ENCODE data around the gene TMF1. TPM values are rescaled to one million over a fixed set of nuclear protein-coding genes. Genes with fewer than 3 reads are reported as not detected.

The TMF1 gene
- polyA plus RNA-seq, 1 donor, result 24.9 TPM

DNA sequence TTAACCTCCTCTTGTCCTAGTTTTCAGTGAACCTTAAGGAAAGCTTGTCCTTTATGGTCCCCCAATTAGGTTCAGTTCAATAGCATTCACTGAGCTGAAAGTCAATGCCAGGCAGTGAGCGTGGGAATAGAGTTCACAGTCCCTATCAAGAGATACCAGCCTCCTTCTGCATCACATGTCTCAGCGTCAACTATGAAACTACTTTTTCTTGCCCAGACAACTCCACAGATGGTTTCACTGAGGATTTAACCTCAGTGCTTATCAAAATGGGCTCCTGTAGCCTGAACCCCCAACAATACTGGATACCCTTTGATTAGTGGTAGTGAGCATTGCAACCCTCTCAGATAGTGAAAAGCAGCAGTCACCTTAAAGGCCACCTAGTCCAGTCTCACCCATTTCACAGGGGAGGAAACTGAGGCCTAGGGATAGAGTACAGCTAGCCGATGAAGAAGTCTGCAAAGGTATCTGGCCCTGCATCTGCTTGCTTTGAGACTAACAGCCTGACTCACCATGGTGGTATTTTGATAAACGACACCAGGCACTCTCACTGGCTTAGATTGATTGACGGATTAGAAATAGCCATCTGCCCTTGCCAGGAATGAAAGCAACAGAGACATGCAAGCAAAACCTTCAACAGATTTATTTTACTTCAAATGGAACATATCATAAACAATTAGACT is 29.6 kb upstream of the TMF1 start:
- no peak for DNase-seq (ENCODE audit: low read depth)

DNA sequence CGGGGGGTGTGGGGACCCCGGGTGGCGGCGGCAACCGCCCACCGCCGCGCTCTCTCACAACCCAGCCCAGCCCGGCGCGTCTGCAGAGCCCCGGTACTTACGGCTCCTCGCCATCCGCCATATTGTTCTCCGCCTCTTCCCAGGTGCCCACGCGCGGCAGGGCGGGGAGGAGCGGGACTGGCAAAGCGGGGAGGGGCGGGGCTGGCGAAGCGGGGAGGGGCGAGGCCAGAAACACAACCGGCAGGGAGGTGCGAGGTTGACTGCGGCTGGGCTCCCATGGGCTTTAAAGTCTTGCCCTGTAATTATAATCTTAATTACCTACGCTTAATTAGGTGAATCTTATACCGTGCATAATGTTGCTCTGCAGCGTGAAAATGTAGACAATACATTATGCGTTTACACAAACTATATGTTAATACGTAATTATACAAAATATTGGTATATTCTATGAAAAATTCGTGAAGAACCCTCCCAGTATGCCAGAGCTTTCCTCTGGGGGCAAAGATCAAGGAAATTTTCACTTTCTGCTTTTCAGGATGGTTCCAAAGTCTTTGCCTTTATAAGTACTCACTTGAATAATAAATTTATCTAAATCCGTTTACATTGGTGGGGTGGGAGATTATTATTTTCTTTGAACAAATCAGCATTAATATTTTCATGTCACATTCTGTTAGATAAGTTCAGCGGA is 28.2 kb upstream of the TMF1 start, which contains the start of gene UBA3:
TSS of gene UBA3 (minus strand) at position 133 of the 688 bp plus-strand sequence. CDS start at position 121, 12 bp downstream.
- no peak for DNase-seq (ENCODE audit: low read depth)

DNA sequence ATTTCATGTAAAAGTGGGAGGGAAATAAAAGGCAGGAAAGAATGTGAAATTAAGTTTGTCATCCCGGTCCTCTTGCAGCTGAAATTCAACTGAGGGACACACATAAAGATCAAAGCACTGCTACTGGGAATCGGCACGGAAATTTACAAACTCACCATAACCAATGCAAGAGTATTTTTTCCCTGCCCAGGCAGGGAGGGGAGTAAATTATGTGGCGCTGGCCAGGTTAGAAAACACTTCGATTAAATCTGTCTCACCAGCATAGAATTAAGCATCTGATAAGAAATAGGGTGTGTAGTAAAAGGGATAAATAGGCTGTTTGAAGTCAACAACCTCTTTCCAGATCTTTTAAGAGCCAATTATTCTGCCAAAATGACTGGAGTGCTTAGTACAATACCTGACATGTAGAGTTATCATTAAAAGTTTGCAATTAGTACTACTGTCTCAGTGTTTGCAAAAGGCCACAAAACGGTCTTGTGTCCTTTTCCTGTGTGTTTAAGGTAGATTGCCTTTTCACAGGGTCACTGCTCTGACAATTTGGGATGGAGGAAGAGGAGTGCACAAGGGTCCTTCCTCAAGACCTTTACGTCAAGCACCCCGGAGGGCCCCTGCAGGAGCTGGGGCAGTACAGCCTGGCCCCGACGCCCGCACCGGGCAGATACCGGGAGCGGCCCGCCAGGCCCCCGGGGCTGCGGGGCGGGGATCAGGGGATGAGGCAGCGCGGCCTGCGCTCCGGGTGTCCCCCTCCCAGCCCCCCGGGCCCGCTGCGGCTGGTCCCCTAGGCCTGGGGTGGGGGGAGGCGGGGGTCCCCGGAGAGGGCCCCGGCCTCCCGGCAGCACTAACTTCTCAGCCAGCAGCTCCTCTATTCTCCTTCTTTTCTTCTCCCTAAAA is 27.4 kb upstream of the TMF1 start:
- DNase-seq (ENCODE audit: low read depth), result no peak

DNA sequence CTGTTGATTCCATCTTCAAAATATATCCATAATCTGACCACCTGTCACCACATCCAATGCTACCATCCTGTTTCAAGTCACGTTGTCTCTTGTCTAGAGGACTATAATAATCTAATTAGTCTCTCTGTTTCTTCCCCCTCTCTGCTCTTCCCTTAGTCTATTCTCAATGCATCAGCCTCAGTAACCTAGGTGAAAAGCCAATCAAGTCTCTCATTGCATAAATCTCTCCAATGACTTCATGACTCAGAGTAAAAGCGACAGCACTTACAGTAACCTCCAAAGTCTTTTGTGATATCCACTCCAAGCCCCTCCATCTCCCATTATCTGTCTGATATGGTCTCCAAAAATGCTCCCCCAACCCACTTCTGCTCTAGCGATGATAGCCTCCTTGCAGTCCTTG is 20.8 kb upstream of the TMF1 start:
- DNase-seq (ENCODE audit: low read depth), result no peak

DNA sequence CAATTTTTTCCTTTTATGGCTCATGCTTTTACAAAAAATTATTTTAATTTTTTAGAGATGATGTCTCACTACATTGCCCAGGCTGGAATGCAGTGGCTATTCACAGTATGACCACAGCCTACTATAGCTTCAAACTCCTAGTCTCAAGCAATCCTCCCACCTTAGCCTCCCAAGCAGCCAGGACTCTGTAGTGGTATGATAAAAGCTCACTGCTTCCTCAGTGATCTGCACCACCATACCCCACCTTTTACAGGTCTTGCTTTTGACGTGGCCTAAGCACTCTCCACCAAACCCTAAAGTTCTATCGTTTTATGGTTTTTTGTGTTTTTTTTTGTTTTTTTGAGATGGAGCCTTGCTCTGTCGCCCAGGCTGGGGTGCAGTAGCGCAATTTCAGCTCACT is 14.0 kb upstream of the TMF1 start:
- DNase-seq (ENCODE audit: low read depth), result no peak

DNA sequence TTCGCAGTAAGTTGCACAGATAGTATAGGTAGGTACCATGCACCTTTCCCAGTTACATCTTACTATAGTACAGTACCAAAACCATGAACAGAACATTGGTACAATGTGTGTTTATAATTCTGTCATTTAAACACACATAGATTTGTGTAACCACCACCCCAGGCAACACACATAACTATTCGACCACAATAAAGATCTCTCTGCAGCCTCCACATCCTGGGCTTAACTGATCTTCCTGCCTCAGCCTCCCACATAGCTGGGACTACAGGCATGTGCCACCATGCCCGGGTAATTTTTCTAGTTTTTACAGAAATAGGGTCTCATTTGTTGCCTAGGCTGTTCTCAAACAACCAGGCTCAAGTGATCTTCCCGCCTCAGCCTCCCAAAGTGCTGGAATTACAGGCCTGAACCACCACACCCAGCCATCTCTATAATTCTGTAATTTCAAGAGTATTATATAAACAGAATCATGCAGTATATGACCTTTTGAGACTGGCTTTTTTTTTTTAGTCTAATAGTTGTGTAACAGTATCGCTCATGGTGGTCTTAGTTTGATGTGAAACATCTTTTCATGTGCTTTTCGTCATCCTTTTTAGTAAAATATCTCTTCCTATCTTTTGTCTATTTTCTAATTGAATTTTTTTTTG is 13.3 kb upstream of the TMF1 start:
- no peak for DNase-seq (ENCODE audit: low read depth)

DNA sequence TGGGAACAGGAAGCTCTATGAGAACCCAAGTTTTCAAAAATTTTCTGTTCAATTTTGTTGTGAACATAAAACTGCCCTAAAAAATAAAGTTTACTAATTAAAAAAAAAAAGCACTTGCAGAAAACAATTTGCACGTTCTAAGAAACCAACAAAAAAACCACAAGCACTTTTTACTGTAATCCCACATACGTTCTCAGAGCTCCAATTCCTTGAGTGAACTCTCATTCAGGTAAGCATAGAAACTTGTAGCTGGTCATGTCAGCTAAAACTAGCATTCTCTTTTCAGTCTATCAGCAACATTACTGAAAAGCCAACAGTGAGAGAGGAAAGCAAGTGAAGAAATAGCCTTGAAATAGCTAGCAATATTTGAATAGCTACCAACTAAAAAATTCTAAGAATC is 11.5 kb upstream of the TMF1 start:
- DNase-seq (ENCODE audit: low read depth), result no peak

DNA sequence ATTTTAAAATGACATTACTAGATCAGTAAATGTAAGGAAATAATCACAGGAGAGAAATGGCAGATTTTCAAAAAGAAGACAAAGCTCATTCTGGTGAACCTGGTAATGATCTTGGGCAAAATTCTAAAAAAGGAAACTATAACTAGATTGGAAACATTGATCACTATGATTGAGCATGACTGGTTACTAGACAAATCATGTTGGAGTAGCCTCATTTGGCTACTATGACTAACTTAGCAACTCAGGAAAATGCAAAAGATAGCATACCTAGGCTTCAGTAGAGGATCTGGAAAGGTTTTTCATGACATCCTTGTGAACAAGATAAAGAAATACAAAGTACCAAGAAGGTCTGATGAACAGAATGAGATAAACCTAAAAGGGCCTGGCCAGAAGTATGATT is 7.6 kb upstream of the TMF1 start:
- DNase-seq (ENCODE audit: low read depth), result no peak

DNA sequence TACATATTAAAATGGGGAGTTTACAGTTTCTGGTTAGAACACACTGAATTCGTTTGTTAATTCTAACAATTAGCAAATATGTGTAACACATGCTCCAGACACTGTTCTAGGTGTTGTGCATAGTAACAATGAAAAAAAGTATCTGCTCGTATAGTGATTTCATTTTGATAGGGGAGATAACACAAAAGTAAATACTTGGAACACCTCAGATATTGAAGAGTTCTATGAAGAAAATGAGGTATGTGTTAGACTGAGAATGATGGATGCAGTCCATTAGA is 6.8 kb upstream of the TMF1 start:
- DNase-seq (ENCODE audit: low read depth), result no peak

DNA sequence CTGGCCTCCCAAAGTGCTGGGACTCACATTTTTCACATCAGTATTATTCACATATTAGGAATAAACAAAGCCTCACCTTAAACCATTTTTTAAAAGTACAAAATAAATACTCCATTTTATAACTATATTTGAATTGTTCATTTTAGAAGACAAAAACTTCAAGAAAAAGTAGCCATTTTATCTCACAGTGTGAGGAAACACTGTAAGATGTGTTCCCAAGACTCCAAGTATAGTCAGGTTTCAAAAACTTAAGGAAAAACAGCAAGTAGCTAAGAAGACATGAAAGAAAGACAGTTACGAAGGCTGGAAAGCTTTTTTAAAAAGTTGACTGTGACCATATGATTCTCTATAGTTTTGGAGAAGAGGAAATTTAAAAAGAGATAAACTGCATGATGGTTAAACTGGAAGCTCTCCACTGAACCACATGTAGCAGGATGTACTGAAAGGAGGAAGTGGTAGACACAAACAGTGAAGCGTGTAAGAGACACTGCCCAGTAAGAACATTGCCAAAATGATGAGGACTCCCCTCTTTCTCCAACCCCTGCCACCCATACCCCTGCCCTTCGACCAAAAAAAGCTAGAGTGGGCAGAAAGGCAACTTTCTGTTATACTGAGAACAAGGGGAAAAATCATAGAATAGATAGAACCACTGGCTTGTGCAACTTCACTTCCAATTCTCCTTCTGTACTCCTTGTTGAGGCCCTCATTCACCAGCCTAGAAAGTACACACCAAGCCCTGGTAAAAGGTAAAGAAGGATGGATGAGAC is 6.2 kb upstream of the TMF1 start:
- DNase-seq (ENCODE audit: low read depth), result no peak

DNA sequence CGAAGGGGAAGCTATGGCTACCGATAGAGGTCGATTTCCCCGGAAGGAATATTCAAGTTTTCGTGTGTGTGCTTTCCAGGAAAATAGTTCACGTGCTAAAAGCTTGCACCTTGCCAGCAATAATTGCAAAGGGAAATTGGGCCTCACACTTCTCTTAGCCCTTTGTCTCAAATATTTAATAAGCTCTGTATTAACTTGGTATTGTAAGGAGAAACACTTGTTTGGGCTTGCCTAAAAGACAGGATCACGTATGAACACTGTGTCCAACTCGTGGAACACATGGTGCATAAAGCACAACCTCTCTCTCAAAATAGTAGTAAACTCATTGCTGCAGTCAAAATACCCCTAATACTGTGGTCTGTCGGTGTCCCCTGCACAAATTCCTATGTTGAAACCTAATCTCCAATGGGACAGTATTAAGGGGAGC is 352 bp upstream of the TMF1 start:
- no peak for DNase-seq (ENCODE audit: low read depth)

DNA sequence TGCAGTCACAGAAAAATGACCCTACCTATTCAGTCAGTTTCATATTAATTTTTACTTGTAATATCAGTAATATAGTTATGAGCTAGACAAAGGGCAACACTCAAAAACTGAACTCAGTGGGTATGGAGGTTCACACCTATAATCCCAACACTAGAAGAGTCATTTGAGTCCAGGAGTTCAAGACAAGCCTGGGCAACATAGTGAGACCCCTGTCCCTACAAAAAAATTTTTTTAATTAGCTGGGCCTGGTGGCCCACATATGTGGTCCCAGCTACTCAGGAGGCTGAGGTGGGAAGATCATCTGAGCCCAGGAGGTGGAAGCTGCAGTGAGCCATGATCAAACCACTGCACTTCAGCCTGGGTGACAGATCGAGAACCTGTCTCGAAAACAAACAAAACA is 3.1 kb downstream of the TMF1 start:
- no peak for DNase-seq (ENCODE audit: low read depth)

DNA sequence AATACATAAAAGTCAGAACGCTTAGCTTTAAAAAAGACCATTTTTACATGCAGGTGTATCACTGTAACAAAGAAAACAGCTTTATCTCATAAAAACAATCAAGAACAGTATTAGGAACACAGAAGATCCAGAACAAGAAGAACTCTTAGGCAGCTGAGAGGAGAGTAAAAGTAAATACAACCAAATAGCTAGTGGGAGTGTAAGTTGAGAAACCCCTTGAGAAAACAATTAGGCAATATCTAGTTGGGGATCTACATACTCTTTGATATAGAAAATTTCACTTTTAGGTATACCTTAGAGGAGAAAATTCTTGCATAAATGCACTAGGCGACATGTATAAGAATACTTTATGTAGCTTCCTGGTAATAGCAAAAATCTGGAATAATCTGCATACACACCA is 7.5 kb downstream of the TMF1 start:
- no peak for DNase-seq (ENCODE audit: low read depth)

DNA sequence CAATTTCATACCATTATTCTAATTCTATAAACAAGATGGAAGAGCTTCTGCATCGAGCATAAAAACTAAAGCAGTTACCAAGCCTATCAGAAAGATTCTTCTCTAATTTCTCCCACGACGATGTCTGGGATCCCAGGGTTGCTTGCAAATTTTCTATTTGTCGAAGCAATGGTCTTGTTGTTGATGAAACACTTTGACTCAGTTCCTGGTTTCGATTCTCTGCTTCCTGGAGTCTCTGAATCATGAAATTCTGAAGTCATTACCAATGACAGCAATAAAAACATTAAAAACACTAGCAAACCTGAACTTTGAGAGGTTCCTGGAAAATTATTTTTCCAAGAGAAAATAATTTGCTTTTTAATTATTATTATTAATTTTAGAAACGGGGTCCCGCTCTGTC is 18.7 kb downstream of the TMF1 start:
- no peak for DNase-seq (ENCODE audit: low read depth)

DNA sequence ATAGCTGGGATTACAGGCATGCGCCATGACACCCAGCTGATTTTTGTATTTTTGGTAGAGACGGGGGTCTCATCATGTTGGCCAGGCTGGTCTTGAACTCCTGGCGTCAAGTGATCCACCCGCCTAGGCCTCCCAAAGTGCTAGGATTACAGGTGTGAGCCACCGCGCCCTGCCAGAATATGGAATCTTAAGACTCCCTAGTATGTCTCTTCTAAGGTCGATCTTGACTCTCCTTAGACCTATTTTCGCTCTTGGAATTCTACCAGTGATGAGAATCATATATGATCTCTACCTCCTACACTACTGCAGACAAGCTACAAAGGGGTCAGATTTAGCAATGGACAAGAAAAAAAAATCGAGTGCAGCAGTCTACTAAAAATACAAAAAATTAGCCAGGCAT is 19.4 kb downstream of the TMF1 start:
- no peak for DNase-seq (ENCODE audit: low read depth)

DNA sequence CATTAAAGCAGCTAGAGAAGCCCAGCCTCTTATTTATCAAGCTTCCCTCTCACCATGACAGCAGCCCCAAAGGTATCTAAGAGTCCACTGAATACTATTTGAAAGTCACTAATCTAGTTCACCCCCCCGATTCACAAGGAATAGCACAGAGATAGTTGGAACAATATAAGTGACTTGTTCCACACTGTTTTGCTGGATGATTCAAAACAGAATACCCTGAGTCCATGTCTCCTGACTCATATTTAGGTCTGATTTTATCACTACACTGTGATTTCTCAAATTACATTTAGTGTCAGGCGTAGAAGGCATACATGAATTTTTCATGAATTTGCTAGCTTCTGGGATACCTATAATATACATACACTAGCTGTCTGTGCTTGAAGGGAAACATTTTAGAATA is 20.0 kb downstream of the TMF1 start:
- DNase-seq (ENCODE audit: low read depth), result no peak

DNA sequence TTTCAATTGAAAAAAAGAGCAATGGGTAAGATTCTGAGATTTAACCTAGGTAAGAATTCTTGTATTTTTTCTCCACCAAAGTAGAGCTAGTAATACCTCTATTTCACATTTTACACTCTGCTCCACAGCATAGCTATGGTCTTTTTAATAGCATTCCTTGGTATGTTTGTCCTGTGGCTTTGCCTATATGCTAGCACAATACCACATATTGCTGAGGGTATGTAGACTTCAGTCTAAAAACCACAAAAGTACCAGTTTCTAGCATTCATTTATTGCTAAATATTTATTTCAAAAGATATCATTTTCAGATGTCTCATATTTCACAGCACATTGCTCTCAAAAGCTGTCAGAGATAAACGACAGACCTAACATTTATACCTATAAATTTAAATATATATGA is 20.5 kb downstream of the TMF1 start:
- DNase-seq (ENCODE audit: low read depth), result no peak

DNA sequence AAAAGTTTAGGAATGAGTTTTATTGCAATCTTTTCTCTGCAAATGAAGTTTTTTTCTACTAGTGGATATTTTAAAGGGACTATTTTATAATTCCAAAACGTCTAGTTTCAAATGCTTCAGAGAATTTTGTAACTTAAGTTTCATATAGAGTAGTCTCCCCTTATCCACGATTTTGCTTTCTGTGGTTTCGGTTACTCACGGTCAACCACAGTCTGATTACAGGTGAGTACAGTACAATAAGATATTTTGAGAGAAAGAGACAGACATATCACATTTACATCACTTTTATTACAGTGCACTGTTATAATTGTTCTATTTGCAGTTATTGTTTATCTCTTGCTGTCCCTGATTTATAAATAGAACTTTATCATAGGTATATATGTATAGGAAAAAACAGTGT is 31.3 kb downstream of the TMF1 start:
- no peak for DNase-seq (ENCODE audit: low read depth)

DNA sequence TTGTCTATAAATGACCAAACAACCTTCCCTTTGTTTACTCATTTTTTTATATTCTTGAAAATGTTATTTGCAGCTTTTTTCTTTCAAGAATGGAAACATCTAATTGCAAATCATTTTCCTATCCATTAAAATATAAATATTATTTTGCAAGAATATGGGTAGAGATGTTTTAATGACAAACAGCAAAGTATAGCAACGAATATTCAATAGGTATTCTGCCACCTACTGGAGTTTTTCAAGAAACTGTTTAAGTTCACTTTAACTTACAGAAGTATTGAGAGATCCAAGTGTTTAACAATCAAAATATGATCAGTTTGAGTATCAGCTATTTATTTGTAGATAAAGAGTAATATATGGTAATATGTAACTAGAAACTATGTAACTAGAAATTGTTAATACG is 31.7 kb downstream of the TMF1 start:
- DNase-seq (ENCODE audit: low read depth), result no peak

DNA sequence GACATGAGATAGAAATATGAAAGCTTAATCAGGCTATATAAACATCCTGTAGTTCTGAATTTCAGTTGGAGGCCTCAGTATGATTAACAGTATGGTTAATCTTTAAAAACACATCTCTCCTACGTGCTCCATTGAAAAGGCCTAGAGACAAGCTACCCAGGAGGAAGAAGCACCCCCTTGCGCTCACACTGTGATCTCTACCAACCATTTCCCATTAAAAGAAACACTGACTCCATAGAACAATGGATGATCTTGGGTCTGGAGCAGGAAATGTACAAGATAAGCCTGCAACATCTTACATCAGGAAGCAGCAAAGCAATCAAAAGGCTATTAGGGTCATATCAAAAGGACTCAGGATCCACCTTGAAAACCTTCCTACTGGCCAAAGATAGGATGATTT is 35.2 kb downstream of the TMF1 start:
- DNase-seq (ENCODE audit: low read depth), result no peak

DNA sequence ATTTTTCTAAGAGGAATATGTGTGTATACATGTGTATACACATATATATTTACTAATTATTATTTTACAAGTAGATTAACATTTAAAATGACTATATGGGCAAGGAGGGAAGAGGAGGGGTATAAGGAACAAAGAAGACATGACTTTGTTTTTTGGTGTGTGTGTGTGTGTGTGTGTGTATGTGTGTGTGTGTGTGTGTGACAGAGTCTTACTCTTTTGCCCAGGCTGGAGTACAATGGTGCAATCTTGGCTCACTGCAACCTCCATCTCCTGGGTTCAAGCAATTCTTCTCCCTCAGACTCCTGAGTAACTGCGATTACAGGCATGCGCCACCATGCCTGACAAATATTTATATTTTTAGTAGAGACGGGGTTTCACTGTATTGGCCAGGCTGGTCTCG is 36.0 kb downstream of the TMF1 start:
- DNase-seq (ENCODE audit: low read depth), result no peak

All from forelimb muscle (tissue), 1 donor.